Endodermal cell (in vitro differentiated cells): ENCODE results near the gene TCF20. TPM values are rescaled to one million over a fixed set of nuclear protein-coding genes. Genes with fewer than 3 reads are reported as not detected.

Source experiments
- DNase-seq: peaks from one replicate; pipeline ENCODE4 v3.0.0-alpha.2; 2017
- H3K27ac ChIP-seq: 2 replicates; pipeline ENCODE4 v1.5.1; 2013; ENCODE audit warnings: mild to moderate bottlenecking, low read depth, low read length, moderate library complexity
- H3K27me3 ChIP-seq: 2 replicates; pipeline ENCODE4 v1.6.1; 2013; ENCODE audit warnings: mild to moderate bottlenecking, low read length, moderate library complexity; ENCODE audit not compliant: insufficient read depth, control insufficient read depth, poor library complexity, severe bottlenecking
- H3K36me3 ChIP-seq: 2 replicates; pipeline ENCODE4 v1.7.0; 2013; ENCODE audit warnings: mild to moderate bottlenecking, low read length, moderate library complexity; ENCODE audit not compliant: control insufficient read depth, insufficient read depth
- H3K4me1 ChIP-seq: one replicate; pipeline ENCODE4 v1.7.0; 2013; ENCODE audit warnings: low read length; ENCODE audit not compliant: control insufficient read depth, insufficient read depth
- H3K4me3 ChIP-seq: 2 replicates; pipeline ENCODE4 v1.5.1; 2013; ENCODE audit warnings: mild to moderate bottlenecking, low read length, moderate library complexity
- H3K9ac ChIP-seq: 2 replicates; pipeline ENCODE4 v1.6.1; 2013; ENCODE audit warnings: mild to moderate bottlenecking, low read length, moderate library complexity; ENCODE audit not compliant: poor library complexity, severe bottlenecking; ENCODE audit errors: extremely low read depth
- H3K9me3 ChIP-seq: 2 replicates; pipeline ENCODE4 v1.6.1; 2013; ENCODE audit warnings: mild to moderate bottlenecking, low read length, moderate library complexity; ENCODE audit not compliant: control insufficient read depth
- H3K27ac Mint-ChIP-seq: 2 replicates; pipeline ENCODE4 v1.8.0; 2020; ENCODE audit warnings: mixed read lengths
- H3K27me3 Mint-ChIP-seq: 2 replicates; pipeline ENCODE4 v1.8.0; 2021; ENCODE audit warnings: mild to moderate bottlenecking, mixed read lengths; ENCODE audit not compliant: insufficient read depth
- H3K36me3 Mint-ChIP-seq: 2 replicates; pipeline ENCODE4 v1.8.0; 2020; ENCODE audit warnings: low read depth, mixed read lengths
- H3K4me1 Mint-ChIP-seq: 2 replicates; pipeline ENCODE4 v1.8.0; 2020; ENCODE audit warnings: mixed read lengths
- H3K4me3 Mint-ChIP-seq: 2 replicates; pipeline ENCODE4 v1.8.0; 2020; ENCODE audit warnings: mild to moderate bottlenecking, moderate library complexity, mixed read lengths
- H3K9me3 Mint-ChIP-seq: 2 replicates; pipeline ENCODE4 v1.8.0; 2020; ENCODE audit warnings: mild to moderate bottlenecking, mixed read lengths
- WGBS, 2 experiments: methylation state at CpG; one replicate each; pipeline versions ENCODE4 v1.1.5 to v1.1.7; 2013; ENCODE audit warnings: missing lambda C conversion rate in 2 of 2, mixed read lengths in 1 of 2; ENCODE audit not compliant: insufficient coverage in 1 of 2, insufficient read length in 1 of 2; 5-methylcytosine and 5-hydroxymethylcytosine counted together
- total RNA-seq, 2 donors: library from RNA; stranded (reverse); fragmentation: NEBNext Ultra II Directional in 1 of 2; extraction: Animal tissue kit (Norgen Biotek cat#: 25700) in 1 of 2; gene quantifications; 2 replicates in 1 of 2; 3 replicates in 1 of 2; pipeline ENCODE4 v1.2.1, GENCODE V29; 2021
- TF ChIP-seq, protein P1 (sequence below): fragments of 200-600 bp; sonication (generic); conservative IDR thresholded peaks from 2 replicates; pipeline ENCODE4 v1.5.0; 2021; ENCODE audit warnings: antibody characterized with exemption, mild to moderate bottlenecking

Gene TCF20
- total RNA-seq, 2 donors from 2014 or later: 113 to 134 TPM

DNA sequence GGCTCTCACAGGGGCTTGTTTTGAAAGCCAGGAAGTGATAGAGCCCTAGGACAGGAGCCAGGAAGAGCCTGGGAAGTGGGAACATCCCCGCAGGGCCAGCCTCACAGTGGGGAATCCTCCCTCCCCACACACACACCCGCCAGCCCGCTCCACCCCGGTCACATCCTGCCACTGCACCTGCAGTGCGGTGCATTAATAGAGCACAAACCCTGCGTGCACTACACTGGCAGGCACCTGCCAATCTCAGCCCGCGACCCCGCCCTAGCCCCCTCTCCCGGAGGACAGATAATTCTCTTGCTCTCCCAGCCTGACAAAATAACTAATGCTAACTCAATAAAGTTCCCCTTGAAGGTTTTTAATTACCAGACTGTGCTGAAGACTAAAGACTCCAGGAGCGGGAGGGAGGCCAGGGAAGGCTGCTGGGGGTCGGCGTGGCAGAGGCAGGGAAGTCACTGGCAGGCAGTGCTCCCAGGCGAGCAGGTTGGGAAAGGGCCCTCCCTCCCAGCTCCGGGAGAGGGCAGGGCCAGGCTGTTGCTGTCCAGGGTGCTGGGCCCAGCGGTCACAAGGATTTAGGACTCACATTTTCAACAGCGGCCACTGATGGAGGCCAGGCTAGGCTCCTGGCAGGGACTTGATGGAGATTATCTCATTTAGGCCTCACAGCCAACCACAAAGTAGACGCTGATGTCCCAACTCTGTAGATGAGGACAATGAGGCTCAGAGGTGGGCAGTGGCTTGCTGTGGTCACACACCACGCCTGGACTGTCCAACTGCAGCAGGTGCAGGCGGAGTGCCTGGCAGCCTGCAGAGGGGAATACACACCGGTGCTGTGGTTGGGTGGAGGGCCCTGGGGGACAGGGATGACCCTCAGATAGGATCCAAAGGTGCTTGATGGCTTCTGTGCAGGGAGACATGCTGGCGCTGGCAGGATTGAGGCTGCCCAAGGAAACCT lies 23.9 kb upstream of the TCF20 start:
- H3K4me1 ChIP-seq: peaks cover 6% of the 10 kb centered on the region
- Mint-ChIP-seq H3K9me3 (no peaks in the 10 kb centered on the region), H3K4me1 (peaks cover 6% of the 10 kb centered on the region), H3K4me3 (no peak overlapping the region), H3K36me3 (no peaks in the 10 kb centered on the region), H3K27me3 (no peaks in the 10 kb centered on the region), H3K27ac (no peak overlapping the region)
- no peak overlapping the region for H3K4me3 ChIP-seq
- H3K27me3 ChIP-seq: no peaks in the 10 kb centered on the region
- no peaks in the 10 kb centered on the region for H3K36me3 ChIP-seq
- TF ChIP-seq, protein P1, sequence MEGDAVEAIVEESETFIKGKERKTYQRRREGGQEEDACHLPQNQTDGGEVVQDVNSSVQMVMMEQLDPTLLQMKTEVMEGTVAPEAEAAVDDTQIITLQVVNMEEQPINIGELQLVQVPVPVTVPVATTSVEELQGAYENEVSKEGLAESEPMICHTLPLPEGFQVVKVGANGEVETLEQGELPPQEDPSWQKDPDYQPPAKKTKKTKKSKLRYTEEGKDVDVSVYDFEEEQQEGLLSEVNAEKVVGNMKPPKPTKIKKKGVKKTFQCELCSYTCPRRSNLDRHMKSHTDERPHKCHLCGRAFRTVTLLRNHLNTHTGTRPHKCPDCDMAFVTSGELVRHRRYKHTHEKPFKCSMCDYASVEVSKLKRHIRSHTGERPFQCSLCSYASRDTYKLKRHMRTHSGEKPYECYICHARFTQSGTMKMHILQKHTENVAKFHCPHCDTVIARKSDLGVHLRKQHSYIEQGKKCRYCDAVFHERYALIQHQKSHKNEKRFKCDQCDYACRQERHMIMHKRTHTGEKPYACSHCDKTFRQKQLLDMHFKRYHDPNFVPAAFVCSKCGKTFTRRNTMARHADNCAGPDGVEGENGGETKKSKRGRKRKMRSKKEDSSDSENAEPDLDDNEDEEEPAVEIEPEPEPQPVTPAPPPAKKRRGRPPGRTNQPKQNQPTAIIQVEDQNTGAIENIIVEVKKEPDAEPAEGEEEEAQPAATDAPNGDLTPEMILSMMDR: no peak
- no peak overlapping the region for H3K27ac ChIP-seq
- peak; percentile 97 for DNase-seq
- no peak overlapping the region for H3K9ac ChIP-seq
- WGBS, 2 experiments: 45 to 58% methylated on average over 6 to 22 of the region's 22 CpGs
- no peaks in the 10 kb centered on the region for H3K9me3 ChIP-seq

GRCh38 chr22:42292732-42293520 lies 22.5 kb upstream of the TCF20 start:
- WGBS, 2 experiments: 76 to 84% methylated on average over 9 to 12 of the region's 12 CpGs
- H3K27ac ChIP-seq: no peak overlapping the region
- no peaks in the 10 kb centered on the region for H3K9me3 Mint-ChIP-seq

GRCh38 chr22:42291287-42291686 lies 20.8 kb upstream of the TCF20 start:
- H3K4me3 ChIP-seq: no peak overlapping the region
- Mint-ChIP-seq H3K27ac (no peak overlapping the region), H3K36me3 (no peaks in the 10 kb centered on the region), H3K4me1 (peaks cover 6% of the 10 kb centered on the region), H3K4me3 (no peak overlapping the region), H3K27me3 (peaks cover 5% of the 10 kb centered on the region), H3K9me3 (no peaks in the 10 kb centered on the region)
- DNase-seq: no peak
- peaks cover 6% of the 10 kb centered on the region for H3K4me1 ChIP-seq
- no peak overlapping the region for H3K9ac ChIP-seq
- 71 to 87% methylated on average over 4 to 6 of the region's 6 CpGs for WGBS, 2 experiments
- no peaks in the 10 kb centered on the region for H3K9me3 ChIP-seq
- TF ChIP-seq, protein P1: no peak
- H3K36me3 ChIP-seq: no peaks in the 10 kb centered on the region
- H3K27me3 ChIP-seq: no peaks in the 10 kb centered on the region
- no peak overlapping the region for H3K27ac ChIP-seq

More at GRCh38 chr22:42292732-42293520, 22.5 kb upstream of the TCF20 start:
- no peaks in the 10 kb centered on the region for H3K36me3 ChIP-seq
- Mint-ChIP-seq H3K4me3 (no peak overlapping the region), H3K27ac (no peak overlapping the region), H3K4me1 (peaks cover 6% of the 10 kb centered on the region), H3K27me3 (no peaks in the 10 kb centered on the region), H3K36me3 (no peaks in the 10 kb centered on the region)
- no peaks in the 10 kb centered on the region for H3K9me3 ChIP-seq
- H3K27me3 ChIP-seq: no peaks in the 10 kb centered on the region
- peaks cover 6% of the 10 kb centered on the region for H3K4me1 ChIP-seq
- no peak overlapping the region for H3K4me3 ChIP-seq
- DNase-seq: no peak
- TF ChIP-seq, protein P1: no peak
- no peak overlapping the region for H3K9ac ChIP-seq
